ENCODE data around the gene RNF224. TPM values are rescaled to one million over a fixed set of nuclear protein-coding genes. Genes with fewer than 3 reads are reported as not detected.

Gene RNF224
- total and polyA plus RNA-seq, 2 of the 13 experiments (the other 11 are each of a cell fraction or from before 2014, with no cell fraction given) = 0.09 TPM; not detected in 1

DNA sequence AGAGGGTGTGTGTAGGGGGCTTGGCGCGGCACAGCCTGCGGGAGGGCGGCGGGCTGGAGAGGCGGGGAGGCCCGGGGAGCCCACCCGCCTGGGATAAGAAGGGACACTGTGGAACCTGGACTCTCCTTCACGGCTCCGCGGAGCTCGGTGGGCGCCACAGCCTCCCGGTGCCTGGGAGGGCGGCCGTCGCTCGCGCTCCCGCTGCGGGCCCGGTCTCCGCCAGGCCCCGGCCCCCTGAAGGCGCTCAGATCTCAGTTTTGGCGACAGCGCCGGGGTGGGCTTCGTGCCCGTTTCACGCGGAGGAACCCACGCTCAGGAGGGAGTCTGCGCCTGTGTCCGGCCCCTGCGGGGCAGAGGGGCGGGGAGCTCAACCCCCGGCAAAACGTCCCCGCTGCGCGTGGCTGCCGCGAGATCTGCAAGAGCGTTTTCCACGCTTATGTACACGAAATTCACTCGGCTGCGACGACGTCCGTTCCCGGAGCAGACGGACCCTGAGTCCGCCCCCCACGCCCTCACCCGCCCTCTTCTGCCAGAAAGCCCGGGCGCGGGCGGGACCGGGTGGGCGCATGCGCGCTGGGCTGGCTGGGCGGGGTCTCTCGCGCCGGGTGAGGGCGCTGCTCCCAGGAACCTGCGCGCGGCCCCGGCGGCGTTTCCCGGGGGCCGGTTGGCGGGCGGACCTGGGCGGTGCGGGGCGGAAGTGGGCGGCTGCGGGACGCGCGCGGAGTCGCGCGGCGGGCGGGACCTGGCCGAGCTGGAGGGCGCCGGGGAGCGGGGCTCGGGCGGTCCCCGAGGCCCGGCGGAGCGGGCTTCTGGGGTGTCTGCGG, 27.5 kb downstream of the RNF224 start, which contains the start of gene NELFB (continued):
- TF ChIP-seq ZNF136 (CRISPR knock-in tag; IDR thresholded peaks at IDR 0.05; ENCODE audit: low read depth) = no peak
- TF ChIP-seq ATRX (CRISPR knock-in tag; IDR thresholded peaks at IDR 0.05; ENCODE audit: borderline replicate concordance) = no peak
- TF ChIP-seq MAFK (conservative IDR thresholded peaks at IDR 0.05 in 1 of 2, IDR thresholded peaks at IDR 0.05 in 1 of 2; ENCODE audit: low read length in 2 of 2) = no peak
- TF ChIP-seq SMAD1 (CRISPR knock-in tag; IDR thresholded peaks at IDR 0.05; ENCODE audit: borderline replicate concordance, low read depth) = no peak; the same call in 1 of the 2 replicates
- TF ChIP-seq, protein P1, sequence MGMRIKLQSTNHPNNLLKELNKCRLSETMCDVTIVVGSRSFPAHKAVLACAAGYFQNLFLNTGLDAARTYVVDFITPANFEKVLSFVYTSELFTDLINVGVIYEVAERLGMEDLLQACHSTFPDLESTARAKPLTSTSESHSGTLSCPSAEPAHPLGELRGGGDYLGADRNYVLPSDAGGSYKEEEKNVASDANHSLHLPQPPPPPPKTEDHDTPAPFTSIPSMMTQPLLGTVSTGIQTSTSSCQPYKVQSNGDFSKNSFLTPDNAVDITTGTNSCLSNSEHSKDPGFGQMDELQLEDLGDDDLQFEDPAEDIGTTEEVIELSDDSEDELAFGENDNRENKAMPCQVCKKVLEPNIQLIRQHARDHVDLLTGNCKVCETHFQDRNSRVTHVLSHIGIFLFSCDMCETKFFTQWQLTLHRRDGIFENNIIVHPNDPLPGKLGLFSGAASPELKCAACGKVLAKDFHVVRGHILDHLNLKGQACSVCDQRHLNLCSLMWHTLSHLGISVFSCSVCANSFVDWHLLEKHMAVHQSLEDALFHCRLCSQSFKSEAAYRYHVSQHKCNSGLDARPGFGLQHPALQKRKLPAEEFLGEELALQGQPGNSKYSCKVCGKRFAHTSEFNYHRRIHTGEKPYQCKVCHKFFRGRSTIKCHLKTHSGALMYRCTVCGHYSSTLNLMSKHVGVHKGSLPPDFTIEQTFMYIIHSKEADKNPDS (CRISPR knock-in tag; IDR thresholded peaks at IDR 0.05) = no peak
- TF ChIP-seq, protein P2, sequence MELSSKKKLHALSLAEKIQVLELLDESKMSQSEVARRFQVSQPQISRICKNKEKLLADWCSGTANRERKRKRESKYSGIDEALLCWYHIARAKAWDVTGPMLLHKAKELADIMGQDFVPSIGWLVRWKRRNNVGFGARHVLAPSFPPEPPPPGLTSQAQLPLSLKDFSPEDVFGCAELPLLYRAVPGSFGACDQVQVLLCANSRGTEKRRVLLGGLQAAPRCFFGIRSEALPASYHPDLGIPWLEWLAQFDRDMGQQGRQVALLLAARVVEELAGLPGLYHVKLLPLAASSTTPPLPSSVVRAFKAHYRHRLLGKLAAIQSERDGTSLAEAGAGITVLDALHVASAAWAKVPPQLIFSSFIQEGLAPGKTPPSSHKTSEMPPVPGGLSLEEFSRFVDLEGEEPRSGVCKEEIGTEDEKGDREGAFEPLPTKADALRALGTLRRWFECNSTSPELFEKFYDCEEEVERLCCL (CRISPR knock-in tag; IDR thresholded peaks at IDR 0.05; ENCODE audit: borderline replicate concordance) = no peak
- no peak for TF ChIP-seq BRD4 (CRISPR knock-in tag; IDR thresholded peaks at IDR 0.05)
- no peak for TF ChIP-seq JUND (CRISPR knock-in tag; IDR thresholded peaks at IDR 0.05)
- no peak for TF ChIP-seq PRMT3 (CRISPR knock-in tag; IDR thresholded peaks at IDR 0.05; ENCODE audit: borderline replicate concordance, low read depth)
- TF ChIP-seq NR1H2 (CRISPR knock-in tag; IDR thresholded peaks at IDR 0.05; ENCODE audit: borderline replicate concordance, low read depth) = no peak
- peak; percentile 69; the same call in 1 of the 2 replicates for TF ChIP-seq ZNF776 (CRISPR knock-in tag; IDR thresholded peaks at IDR 0.05)
- no peak for TF ChIP-seq RORA (CRISPR knock-in tag; IDR thresholded peaks at IDR 0.05)
- no peak for TF ChIP-seq SMC3 (IDR thresholded peaks at IDR 0.05; ENCODE audit: low read length)
- no peak for TF ChIP-seq ZNF674 (CRISPR knock-in tag; IDR thresholded peaks at IDR 0.05; ENCODE audit: low read depth)
- TF ChIP-seq PHB2 (IDR thresholded peaks at IDR 0.05; ENCODE audit: partially characterized antibody) = no peak
- no peak for TF ChIP-seq ZZZ3 (CRISPR knock-in tag; IDR thresholded peaks at IDR 0.05; ENCODE audit: borderline replicate concordance)
- TF ChIP-seq, protein P3, sequence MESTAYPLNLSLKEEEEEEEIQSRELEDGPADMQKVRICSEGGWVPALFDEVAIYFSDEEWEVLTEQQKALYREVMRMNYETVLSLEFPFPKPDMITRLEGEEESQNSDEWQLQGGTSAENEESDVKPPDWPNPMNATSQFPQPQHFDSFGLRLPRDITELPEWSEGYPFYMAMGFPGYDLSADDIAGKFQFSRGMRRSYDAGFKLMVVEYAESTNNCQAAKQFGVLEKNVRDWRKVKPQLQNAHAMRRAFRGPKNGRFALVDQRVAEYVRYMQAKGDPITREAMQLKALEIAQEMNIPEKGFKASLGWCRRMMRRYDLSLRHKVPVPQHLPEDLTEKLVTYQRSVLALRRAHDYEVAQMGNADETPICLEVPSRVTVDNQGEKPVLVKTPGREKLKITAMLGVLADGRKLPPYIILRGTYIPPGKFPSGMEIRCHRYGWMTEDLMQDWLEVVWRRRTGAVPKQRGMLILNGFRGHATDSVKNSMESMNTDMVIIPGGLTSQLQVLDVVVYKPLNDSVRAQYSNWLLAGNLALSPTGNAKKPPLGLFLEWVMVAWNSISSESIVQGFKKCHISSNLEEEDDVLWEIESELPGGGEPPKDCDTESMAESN (CRISPR knock-in tag; conservative IDR thresholded peaks at IDR 0.05) = no peak
- TF ChIP-seq, protein P4, sequence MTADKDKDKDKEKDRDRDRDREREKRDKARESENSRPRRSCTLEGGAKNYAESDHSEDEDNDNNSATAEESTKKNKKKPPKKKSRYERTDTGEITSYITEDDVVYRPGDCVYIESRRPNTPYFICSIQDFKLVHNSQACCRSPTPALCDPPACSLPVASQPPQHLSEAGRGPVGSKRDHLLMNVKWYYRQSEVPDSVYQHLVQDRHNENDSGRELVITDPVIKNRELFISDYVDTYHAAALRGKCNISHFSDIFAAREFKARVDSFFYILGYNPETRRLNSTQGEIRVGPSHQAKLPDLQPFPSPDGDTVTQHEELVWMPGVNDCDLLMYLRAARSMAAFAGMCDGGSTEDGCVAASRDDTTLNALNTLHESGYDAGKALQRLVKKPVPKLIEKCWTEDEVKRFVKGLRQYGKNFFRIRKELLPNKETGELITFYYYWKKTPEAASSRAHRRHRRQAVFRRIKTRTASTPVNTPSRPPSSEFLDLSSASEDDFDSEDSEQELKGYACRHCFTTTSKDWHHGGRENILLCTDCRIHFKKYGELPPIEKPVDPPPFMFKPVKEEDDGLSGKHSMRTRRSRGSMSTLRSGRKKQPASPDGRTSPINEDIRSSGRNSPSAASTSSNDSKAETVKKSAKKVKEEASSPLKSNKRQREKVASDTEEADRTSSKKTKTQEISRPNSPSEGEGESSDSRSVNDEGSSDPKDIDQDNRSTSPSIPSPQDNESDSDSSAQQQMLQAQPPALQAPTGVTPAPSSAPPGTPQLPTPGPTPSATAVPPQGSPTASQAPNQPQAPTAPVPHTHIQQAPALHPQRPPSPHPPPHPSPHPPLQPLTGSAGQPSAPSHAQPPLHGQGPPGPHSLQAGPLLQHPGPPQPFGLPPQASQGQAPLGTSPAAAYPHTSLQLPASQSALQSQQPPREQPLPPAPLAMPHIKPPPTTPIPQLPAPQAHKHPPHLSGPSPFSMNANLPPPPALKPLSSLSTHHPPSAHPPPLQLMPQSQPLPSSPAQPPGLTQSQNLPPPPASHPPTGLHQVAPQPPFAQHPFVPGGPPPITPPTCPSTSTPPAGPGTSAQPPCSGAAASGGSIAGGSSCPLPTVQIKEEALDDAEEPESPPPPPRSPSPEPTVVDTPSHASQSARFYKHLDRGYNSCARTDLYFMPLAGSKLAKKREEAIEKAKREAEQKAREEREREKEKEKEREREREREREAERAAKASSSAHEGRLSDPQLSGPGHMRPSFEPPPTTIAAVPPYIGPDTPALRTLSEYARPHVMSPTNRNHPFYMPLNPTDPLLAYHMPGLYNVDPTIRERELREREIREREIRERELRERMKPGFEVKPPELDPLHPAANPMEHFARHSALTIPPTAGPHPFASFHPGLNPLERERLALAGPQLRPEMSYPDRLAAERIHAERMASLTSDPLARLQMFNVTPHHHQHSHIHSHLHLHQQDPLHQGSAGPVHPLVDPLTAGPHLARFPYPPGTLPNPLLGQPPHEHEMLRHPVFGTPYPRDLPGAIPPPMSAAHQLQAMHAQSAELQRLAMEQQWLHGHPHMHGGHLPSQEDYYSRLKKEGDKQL (CRISPR knock-in tag; IDR thresholded peaks at IDR 0.05; ENCODE audit: low read depth) = no peak
